DMS79 (cell line): ENCODE data around the gene MOGAT1.
"Not testable (repeated sequence)": the region's sequence is repeated elsewhere in the genome, so short reads cannot be mapped to it uniquely, and the experiment has no call there.

ENCODE experiments used
- DNase-seq: peaks from one replicate; lab custom pipeline; 2025; lab: John Stamatoyannopoulos, UW

MOGAT1 gene

DNA sequence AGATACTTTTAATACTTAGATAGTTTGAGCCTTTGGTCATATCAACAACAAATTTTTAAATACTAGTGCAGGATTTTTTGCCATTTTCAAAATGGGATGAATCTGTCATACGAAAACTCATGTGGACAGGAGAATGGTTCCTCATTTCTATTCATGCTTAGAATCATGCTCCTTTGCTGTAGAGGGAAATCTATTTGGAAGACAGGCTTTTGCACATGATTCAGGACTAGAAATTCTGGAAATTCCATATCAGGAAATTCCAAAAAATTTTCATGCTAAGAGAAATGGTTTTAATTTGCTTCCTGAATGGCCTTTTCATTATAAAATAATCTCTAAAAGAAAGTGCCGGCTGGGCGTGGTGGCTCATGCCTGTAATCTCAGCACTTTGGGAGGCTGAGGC lies 39.3 kb downstream of the MOGAT1 start:
- no peak for DNase-seq

DNA sequence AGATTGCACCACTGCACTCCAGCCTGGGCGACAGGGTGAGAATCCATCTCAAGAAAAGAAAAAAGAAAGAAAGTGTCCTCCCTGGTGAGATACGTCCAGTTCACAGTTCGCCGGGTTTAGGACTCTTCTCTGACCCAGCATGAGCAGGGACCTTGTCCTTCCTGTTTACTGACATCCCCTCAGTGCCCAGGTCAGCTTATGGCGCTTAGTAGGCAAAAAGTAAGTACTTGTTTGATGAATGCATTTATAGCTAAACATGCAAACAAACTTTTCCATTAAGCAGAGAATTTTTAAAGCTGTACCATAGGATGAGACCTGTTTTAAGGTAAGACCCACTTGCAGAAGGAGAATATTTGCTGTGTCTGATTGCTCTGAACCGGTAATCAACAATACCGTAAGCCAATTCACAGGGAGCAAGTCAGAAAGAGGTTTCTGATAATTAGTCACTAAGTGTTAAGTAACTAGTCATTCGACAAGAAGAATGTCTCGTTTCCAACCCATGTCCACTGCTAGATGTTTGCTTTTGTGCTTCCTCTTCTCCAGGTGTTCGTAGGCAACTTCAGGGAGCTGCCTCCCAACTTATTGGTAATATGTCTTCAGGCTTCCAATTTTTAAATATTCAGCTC lies 40.0 kb downstream of the MOGAT1 start:
- no peak for DNase-seq

DNA sequence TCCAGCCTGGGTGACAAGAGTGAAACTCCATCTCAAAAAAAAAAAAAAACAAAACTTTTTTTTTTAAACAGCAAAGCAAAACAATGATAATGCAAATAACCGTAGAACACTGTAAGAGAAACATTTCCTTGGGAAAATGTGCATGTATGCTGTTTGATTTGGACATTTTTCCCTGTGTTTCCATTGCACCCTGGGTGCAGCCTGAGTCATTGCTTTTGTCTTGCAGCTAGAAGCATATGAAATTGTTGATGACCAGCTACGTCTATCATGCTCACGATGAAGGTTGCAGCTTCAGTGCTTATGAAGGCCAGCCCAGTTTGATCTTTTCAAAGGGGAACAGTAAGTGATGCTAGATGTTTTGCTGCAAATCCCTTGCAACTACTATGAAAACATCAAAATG lies 41.5 kb downstream of the MOGAT1 start:
- no peak for DNase-seq

DNA sequence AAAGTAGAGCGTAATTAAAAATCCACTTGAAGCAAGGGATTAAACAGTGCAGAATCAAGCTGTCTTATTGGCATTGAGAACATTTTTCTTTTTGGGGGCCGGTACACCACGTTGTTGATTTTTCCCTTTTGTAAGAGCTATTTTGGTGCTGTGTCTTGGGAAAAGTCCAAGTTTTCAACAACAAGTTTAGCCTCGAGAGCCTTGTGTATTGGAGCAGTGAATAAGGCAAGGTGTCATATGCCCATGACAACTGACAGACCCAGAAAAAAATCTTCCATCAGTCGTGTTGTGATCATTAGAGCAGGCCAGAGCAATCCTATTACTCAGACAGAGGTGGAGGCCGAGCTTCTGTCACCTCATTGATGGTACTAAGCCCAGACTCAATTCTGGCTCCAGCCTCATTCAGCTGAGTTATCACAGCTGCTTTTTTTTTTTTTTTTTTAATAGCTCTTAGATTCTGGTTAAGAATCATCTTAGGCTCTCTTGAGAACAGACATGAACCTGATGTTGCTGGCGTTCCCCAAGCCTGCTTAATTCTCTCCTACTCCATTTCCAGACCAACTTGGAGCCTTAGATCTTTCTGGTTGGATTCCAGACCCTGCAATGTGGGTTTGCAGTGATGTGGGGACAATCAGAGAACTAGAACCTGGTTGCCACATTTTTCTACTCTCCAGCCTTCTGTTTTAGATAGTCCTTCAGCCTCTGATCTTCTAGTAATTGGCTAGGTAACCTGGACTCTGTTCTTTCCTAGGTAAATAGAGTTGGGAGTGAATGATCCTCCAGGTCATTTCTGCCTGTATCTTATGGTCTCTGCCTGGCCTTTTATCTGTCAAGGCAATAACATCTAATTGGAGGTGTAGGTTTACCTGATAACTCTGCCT lies 43.1 kb downstream of the MOGAT1 start:
- peak; percentile 55 for DNase-seq

DNA sequence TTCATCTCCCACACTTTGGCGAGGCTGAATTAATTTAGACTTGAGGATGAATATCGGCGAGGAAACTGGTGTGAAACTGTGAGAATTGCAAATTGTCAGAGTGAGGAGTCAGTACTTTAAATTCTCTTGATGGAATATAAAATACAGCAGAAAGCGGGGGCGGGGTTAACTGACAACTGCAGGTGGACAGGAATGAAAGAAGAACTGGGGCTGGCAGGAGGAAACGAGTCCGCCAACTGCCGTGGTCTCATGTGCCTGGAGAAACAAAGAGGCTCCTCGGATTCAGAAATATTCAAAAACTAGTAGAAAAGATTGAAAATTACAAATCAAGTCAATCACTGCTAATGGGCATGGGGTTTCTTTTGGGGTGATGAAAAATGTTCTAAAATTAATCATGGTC lies 44.3 kb downstream of the MOGAT1 start:
- DNase-seq, result no peak

DNA sequence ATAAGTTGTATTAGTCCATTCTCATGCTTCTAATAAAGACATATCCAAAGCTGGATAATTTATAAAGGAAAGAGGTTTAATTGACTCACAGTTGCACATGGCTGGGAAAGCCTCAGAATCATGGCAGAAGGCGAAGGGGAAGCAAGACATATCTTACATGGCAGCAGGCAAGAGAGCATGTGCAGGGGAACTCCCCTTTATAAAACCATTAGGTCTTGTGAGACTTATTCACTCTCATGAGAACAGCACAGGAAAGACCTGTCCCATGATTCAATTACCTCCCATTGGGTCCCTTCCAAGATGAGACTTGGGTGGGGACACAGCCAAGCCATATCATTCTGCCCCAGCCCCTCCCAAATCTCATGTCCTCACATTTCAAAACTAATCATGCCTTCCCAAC lies 48.3 kb downstream of the MOGAT1 start:
- not testable (repeated sequence) for DNase-seq

DNA sequence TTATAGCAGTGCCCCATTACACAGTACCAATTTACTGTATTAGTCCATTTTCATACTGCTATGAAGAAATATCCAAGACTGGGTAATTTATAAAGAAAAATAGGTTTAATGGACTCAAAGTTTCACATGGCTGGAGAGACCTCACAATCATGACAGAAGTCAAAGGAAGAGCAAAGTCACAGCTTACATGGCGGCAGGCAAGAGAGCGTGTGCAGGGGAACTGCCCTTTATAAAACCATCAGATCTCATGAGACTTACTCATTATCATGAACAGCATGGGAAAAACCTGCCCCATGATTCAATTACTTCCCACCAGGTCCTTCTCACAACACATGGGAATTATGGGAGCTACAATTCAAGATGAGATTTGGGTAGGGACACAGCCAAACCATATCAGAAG lies 50.1 kb downstream of the MOGAT1 start:
- DNase-seq, result not testable (repeated sequence)

DNA sequence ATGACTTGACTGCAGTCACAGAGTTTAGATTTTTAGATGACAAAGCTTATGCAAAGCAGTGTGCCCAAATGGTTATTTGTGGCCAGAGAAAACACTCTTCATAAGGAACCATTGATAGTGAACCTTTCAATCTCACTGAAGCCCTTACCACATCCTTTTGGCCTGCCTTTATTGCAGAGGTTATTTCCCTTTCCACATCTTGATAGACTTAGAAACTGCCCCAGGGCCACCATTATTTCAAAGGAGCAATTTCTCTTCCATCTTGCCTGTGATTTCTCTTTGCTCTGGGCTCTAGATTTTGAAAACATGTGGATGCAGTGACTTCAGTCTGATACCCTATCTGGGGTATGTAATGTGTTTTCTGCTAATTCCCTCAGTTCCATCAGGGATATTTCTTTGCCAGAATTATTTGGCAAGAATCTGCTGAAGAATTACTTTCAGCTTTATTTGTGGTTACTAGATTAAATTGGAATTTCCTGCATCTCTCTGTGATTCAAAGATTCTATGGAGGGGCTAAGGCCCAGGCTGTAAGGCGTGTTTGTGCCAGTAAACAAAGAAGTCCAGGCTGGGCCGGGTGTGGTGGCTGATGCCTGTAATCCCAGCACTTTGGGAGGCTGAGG lies 51.0 kb downstream of the MOGAT1 start:
- DNase-seq, result no peak

DNA sequence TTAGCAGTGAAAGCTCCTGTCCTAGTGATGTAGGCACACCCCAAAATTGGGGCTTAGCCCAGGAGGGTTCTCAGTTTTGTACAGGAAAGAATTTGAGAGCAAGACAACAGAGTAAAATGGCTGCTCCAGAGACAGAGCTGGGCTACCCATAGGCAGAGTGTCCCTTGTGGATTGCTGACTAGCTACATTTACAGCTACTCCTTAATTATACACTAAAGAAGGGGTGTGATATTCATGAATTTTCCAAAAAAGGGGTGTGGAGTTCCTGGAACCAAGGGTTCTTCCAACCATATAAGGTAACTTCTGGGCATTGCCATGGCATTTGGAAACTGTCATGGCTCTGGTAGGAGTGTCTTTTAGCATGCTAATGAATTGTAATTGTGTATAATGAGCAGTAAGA lies 52.8 kb downstream of the MOGAT1 start:
- DNase-seq, result no peak

DNA sequence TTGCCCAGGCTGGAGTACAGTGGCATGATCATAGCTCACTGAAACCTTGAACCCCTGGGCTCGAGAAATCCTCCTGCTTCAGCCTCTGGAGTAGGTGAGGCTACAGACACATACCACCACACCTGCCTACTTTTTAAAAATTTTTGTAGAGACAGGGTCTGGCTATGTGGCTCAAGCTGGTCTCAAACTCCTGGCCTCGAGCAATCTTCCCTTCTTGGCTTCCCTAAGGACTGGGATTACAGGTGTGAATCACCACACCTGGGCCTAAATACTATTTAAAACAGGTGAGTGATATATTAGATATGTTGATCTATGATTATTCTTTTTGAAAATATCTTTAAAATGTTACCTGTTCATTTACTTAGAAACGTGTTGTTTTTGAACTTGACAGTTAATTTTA lies 57.2 kb downstream of the MOGAT1 start:
- no peak for DNase-seq

DNA sequence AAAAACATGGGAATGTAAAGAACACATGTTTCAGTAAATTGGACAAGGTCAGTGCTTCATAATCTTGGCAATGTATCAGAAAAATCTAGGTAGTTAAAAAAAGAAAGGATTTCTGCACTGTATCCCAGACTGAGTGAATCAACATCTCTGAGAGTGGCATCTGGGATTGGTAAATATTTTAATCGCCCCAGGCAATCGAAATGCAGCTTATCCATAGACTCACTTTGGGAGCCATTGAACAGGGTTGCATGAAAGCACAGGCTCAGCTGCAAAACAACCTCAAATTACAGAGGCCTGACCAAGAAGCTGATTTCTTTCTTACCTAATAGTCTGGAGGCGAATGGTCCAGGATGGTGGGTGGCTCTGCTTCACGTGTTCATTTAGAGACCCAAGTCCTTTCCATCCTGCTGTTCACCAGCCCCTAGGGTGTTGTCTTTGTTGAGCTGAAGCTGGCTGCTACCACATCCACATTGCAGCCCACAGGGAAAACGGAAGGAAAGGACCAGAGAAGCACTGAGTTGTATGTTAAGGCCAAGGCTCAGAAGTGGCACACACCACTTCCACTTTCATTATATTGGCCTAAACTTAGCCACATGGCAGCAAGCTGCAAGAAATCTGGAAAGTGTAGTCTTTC lies 59.0 kb downstream of the MOGAT1 start:
- DNase-seq, result no peak

DNA sequence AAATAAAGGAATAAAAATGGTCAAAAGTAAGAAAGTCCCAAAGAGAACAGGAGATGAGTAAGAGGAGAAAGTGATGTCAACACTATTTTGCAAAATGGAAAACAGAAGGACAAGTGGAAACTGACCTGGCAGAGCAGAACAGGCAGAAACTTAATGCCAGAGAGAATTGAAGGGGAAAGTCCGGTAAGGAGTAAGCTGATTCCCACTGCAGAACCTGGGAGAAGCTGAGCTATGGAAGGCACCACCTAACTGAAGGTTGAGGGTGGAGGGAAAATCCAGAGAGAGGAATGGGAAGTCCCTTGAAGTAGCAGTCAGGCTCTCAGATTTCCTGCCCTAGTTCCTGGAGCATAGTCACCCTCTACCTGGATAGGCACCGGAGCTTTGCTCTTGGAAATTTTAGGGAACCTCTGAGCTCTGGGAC lies 59.8 kb downstream of the MOGAT1 start:
- DNase-seq, result no peak

DNA sequence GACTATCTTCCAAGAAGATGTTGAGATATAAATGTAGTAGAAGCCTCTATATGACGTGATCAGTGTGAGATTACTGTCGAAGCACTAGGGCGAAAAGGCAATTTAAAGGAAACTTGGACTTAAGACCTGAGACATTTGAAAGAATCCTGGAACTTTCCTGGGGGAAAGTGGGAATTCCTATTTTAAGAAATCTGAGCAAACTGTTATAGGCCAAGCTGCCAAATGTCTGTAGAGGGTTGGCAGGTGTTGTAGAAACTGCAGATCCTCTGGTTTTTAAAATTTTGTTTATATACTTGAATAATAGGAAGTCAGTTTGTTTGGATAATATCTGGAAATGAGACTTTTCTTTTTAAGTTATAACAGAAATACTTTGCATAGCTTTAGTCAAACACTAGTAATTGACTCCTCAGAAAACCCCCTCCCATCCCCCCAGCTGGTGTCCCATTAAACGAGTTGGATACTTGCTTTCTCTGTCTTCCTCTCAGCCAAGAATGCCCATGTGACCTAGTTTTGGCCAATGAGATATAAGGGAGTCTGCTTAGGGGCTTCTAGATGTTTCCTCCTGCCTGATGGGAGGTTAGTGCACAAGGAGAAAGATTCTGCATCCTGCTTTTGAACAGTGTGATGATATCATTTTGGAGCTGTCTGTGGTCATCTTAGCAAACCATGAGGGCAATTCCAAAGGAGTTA lies 61.2 kb downstream of the MOGAT1 start:
- DNase-seq, result no peak

DNA sequence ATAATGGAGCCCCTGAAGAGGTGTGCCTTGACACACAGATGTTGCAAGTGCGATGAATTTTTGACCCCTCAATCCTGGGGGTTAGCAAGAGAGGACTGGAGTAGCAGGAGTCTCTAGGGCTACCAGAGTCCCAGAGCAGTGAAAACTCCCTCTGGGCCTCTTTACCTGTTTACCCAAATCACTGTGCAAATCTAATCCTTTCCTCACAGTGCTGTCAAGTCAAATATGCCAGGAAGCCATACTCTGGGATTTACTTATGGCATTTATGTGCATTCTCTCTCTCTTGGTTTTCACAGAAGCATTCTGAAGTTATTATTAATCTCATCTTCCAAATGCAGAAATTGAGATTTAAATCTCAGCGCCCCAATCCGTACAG lies 62.0 kb downstream of the MOGAT1 start:
- no peak for DNase-seq

DNA sequence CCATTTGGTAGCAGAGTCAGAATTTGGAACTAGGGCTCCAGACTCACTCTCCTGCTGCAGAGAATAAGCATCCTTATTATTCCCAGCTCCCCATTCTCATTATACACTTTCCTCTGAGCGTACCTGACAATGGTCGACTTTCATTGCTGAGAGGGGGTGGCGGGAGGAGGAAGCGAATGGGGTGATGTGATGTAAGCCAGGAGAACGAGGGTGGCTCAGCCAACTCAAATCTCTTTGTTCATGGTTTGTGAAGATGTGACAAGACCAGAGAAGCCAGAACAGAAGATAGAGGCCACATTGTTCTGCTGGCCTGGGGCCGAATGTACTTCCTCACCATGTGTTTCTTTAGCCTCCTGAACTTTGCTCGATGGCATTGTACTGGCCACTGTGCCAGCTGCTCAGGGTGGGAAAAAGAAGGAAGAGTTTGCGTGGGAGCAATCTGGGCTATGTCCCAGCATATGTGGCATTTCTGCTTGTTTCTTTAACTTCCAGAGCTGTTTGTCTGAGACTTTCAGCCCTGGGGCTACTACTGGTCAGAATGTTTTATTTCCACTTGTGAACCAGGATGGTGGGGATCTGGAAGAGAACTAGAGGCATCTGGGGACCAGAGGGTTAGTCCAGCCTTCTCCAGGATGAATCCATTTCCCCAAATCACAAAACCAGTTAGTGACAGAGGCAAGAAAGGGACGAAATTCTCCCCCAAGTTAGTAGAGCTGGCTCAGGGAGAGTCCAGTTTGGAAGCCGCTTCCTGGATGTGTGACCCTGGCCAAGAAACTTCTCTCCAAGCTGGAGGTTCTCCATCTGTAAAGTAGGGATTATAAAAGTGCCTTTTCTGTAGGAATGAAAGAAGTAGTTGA lies 62.6 kb downstream of the MOGAT1 start:
- DNase-seq, result no peak

DNA sequence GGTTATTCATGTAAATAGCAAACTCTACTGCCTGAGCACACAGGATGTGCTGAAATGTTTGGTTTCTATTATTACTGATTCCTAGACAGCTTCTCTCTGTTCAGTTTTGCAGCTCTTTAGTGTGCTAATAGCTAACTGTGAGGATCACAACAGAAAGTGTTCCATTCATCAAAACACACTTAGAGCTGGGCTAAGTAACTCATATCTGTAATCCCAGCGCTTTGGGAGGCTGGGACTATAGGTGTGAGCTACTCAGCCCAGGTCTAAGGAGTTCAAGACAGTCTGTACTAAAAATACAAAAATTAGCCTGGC lies 63.2 kb downstream of the MOGAT1 start:
- no peak for DNase-seq

DNA sequence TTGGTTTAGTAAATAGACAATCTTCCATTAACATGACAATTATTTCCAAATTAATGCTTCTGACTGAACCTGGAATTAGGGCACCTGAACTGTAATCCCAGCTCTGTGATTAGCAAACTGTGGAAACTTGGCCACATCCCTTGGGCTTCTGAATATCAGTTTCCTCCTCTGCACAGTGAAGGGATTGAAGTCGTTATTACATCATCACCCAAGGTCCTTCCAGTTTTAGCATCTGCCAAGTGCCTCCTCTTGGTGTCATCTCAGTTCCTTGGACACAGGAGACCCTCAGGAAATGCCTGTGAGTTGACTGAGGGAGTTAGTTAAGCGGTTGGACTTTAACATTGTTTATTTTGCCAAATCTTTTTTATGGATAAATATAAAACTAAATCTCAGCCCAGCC lies 64.8 kb downstream of the MOGAT1 start:
- DNase-seq, result no peak

DNA sequence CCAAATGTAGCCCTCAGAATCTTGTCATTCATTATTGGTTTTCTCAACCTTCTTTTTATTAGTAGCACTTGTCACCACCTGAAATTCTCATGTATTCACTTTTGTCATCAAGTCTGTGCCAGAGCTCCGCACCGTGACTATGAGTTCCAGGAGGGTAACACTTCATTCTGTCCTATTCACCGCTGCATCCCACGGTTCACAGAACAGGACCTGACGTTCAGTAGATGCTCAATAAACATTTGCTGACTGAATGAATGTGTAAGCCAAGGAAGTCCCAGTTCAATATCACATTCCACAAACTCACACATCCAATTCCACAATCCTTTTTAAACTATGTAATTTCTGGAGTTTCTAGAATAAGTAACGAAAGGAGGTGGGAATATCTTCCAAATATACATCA lies 65.5 kb downstream of the MOGAT1 start:
- DNase-seq, result no peak

DNA sequence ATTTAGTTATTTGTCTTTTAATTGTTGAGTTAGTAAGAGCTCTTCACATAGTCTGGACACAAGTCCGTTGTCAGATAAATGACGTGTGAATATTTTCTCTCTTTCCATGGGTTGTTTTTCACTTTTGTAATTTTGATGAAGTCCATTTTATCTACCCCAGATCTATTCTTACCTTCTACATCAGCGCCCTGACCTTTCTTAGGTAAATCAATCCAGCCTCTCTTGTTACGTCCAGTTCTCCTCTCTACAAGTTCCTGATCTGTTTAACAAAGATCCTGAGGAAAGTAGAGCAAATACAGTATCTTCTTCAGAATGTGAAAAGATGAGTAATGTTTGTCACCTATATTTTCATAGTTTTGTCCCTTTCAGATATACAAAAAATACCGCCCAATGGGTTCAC lies 66.9 kb downstream of the MOGAT1 start:
- no peak for DNase-seq

DNA sequence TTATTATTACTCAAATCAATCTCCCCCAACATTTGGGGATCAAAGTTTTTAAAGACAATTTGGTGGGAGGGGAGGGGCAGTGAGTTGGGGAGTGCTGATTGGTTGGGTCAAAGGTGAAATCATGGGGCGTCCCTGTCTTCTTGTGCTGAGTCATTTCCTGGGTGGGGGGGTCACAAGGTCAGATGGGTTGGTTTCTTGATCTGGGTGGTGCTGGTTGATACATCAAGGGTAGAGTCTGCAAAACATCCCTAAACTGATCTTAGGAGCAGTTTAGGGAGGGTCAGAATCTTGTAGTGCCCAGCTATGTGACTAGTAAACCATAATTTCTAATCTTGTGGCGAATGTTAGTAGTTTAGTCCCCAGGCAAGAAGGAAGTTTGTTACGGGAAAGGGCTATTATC lies 67.4 kb downstream of the MOGAT1 start:
- no peak for DNase-seq

DNA sequence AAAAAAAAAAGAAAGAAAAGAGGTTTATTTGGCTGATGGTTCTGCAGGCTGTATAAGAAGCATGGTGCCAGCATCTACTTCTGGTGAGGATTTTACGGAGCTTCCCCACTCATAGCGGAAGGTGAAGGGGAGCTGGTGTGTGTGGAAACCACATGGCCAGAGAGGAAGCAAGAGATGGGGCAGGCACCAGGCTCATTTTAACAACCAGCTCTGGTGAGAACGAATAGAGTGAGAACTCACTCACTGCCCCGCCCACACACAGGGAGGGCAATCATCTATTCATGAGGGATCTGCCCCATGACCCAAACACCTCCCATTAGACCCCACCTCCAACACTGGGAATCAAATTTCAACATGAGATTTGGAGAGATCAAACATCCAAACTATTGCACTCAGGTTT lies 68.5 kb downstream of the MOGAT1 start:
- DNase-seq, result no peak
